Measurements from ENCODE around the gene FGF5.

DNA sequence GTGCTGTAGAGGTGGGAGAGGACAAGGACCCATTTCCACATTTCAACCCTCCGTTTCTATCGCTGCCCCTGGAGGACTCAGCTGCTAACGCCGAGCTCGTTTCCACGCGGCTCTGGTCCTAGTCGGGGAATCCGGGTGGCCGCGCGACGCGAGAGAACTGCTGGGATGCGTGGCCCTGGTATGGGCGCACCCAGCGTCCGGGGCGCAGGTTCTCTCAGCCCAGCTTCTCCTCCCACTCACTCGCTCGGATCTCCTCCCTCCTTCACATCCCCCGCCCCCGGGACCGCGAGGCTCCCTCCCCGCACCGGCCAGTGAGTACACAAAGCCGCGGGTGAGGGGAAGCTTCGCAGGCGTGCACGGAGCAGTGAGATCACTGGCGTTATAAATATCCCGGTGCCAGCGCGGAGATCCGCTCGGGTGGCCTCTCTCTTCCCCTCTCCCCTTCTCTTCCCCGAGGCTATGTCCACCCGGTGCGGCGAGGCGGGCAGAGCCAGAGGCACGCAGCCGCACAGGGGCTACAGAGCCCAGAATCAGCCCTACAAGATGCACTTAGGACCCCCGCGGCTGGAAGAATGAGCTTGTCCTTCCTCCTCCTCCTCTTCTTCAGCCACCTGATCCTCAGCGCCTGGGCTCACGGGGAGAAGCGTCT, at the start of gene FGF5:
- TF ChIP-seq, protein P1, sequence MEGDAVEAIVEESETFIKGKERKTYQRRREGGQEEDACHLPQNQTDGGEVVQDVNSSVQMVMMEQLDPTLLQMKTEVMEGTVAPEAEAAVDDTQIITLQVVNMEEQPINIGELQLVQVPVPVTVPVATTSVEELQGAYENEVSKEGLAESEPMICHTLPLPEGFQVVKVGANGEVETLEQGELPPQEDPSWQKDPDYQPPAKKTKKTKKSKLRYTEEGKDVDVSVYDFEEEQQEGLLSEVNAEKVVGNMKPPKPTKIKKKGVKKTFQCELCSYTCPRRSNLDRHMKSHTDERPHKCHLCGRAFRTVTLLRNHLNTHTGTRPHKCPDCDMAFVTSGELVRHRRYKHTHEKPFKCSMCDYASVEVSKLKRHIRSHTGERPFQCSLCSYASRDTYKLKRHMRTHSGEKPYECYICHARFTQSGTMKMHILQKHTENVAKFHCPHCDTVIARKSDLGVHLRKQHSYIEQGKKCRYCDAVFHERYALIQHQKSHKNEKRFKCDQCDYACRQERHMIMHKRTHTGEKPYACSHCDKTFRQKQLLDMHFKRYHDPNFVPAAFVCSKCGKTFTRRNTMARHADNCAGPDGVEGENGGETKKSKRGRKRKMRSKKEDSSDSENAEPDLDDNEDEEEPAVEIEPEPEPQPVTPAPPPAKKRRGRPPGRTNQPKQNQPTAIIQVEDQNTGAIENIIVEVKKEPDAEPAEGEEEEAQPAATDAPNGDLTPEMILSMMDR (IDR thresholded peaks at IDR 0.05 in 4 of 5, conservative IDR thresholded peaks at IDR 0.05 in 1 of 5) = no peak
- no peak for TF ChIP-seq POLR2A (IDR thresholded peaks at IDR 0.05)

Data from gastrocnemius medialis (tissue), 4 donors.